GM21526 (cell line): Measurements from ENCODE around the gene OR5B21.

Experiments used
- ATAC-seq: cut with Tn5 transposase; IDR thresholded peaks from one replicate; pipeline ENCODE4 v1.9.1; 2021; ENCODE audit warnings: moderate library complexity; ENCODE audit not compliant: unreplicated experiment, low FRiP score

The OR5B21 gene

GRCh38 chr11:58508005-58508404 is at the start of gene OR5B21:
Gene OR5B21 (minus strand): TSS chr11:58508105. CDS start chr11:58508105, 0 bp downstream.
- ATAC-seq: no peak

GRCh38 chr11:58549644-58550043 is 41.7 kb upstream of the OR5B21 start:
- no peak for ATAC-seq

- ATAC-seq: no peak
These were observed 38.9 kb upstream of the OR5B21 start for GRCh38 chr11:58546841-58547240.

- ATAC-seq: no peak
These were observed 24.0 kb upstream of the OR5B21 start for GRCh38 chr11:58531865-58532341.

GRCh38 chr11:58530236-58530635 is 22.3 kb upstream of the OR5B21 start:
- ATAC-seq: no peak

- no peak for ATAC-seq
These were observed 19.5 kb upstream of the OR5B21 start for GRCh38 chr11:58527429-58527828.

- no peak for ATAC-seq
These were observed 18.8 kb upstream of the OR5B21 start for GRCh38 chr11:58526721-58527120.

- ATAC-seq: peak; percentile 92
These were observed 17.2 kb upstream of the OR5B21 start for GRCh38 chr11:58525037-58525614.

- ATAC-seq: peak; percentile 35
These were observed 16.5 kb upstream of the OR5B21 start for GRCh38 chr11:58524232-58525036.

- peak; percentile 61 for ATAC-seq
These were observed 6.0 kb upstream of the OR5B21 start for GRCh38 chr11:58513747-58514367.

GRCh38 chr11:58511636-58512035 is 3.7 kb upstream of the OR5B21 start:
- ATAC-seq: no peak

GRCh38 chr11:58509748-58510147 is 1.8 kb upstream of the OR5B21 start:
- no peak for ATAC-seq

- no peak for ATAC-seq
These were observed 909 bp upstream of the OR5B21 start for GRCh38 chr11:58508814-58509213.

GRCh38 chr11:58507355-58507754 is 550 bp downstream of the OR5B21 start:
- no peak for ATAC-seq

- peak; percentile 54 for ATAC-seq
These were observed 970 bp downstream of the OR5B21 start for GRCh38 chr11:58506935-58507334.

- ATAC-seq: no peak
These were observed 2.1 kb downstream of the OR5B21 start for GRCh38 chr11:58505849-58506248.

- ATAC-seq: no peak
These were observed 3.7 kb downstream of the OR5B21 start for GRCh38 chr11:58504232-58504631.

- peak; percentile 89 for ATAC-seq
These were observed 4.5 kb downstream of the OR5B21 start for GRCh38 chr11:58503361-58503856.

GRCh38 chr11:58502004-58502403 is 5.9 kb downstream of the OR5B21 start:
- ATAC-seq: no peak

- ATAC-seq: no peak
These were observed 9.4 kb downstream of the OR5B21 start for GRCh38 chr11:58498464-58498863.

- ATAC-seq: no peak
These were observed 10.0 kb downstream of the OR5B21 start for GRCh38 chr11:58497951-58498350.
